HG02798 (cell line): ENCODE data around the gene INS.

Experiments used
- ATAC-seq: cut with Tn5 transposase; IDR thresholded peaks from one replicate; pipeline ENCODE4 v1.9.1; 2021; ENCODE audit warnings: mild to moderate bottlenecking; ENCODE audit not compliant: unreplicated experiment, poor library complexity

Gene INS

DNA sequence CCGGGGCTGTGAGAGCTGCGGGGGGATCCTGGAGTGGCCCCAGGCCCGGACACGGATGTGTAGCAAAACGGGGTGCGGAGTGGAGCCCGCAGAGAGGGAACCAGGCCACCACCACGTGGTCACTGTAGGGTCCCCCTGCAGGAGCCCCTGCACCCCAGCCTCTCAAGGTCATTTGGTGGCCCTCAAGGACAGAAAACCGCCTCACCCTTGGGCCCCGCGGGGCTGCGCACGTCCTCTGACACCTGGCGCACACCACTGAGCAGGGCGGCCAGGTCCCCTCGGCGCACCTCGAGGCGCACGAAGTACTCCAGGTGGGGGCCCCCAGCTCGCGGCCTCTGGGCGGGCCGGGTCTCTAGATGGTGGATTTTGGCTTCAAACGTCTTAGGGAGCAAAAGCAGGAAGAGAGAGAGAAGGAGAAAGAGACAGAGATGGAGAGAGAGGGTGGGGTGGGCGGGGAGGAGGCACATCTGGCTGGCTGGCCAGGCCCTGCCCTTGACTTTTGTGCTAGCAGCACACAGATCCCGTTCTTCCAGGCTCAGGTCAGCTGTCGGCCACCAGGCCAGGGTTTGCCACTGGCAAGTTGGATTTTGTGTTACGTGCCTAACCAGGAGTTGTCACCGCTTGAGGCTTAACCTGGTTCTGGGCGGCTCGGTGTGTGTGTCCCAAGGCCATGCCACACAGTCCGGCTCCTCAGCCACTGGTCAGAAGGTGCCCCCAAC lies 7.4 kb upstream of the INS start:
- no peak for ATAC-seq

- ATAC-seq = no peak
Measured at GRCh38 chr11:2167141-2168045, 6.4 kb upstream of the INS start.

- ATAC-seq = no peak
Measured at GRCh38 chr11:2166091-2166851, 5.3 kb upstream of the INS start.

- ATAC-seq = no peak
Measured at GRCh38 chr11:2165571-2165970, 4.6 kb upstream of the INS start.

- no peak for ATAC-seq
Measured at GRCh38 chr11:2164861-2165555, 4.0 kb upstream of the INS start.

DNA sequence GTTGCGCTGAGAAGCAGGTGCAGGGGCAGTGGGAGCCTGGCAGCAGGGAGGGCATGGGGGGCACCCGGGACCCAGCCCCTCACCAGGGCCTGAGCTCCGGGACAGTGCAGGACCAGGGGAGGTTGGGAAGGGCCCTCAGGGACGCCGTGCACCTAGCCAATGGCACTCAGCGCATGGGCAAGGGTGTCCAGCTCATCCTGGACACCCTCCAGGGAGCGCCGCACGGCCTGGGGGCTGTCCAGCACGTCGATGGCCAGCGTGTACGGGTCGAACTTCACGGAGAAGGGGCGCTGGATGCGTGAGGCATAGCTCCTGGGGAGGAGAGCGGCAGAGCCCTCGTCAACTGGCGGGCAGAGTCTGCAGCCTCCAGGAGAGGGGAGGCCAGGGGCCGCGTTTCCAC lies 3.1 kb upstream of the INS start:
- no peak for ATAC-seq

DNA sequence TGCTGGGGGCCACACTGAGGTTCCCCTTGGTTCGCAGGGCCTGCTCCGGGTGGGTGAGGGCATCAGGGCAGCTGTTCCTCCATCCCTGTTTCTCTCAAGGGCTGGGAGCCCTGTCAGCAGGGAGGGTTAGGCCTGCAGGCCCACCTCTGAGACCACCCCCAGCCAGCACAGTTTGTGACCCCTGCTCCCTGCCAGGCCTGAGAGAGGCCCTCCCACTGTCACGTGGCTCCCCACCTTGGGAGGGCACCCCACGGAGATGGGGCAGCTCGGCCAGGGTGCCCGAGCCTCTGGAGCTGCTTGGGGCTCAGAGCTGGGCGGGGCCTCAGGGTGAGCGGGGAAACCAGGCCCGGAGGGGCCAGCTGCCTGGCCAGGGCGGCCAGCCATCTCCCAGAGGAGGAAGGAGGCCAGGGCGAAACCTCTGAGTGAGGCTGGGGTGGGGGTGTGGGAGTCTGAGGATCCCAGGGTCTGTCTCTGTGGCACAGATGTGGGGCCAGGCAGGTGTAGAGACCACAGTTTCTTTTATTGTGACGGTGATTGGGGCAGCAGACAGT lies 2.5 kb upstream of the INS start:
- ATAC-seq = no peak

- no peak for ATAC-seq
Measured at GRCh38 chr11:2159536-2160413, 1.2 kb downstream of the INS start.

DNA sequence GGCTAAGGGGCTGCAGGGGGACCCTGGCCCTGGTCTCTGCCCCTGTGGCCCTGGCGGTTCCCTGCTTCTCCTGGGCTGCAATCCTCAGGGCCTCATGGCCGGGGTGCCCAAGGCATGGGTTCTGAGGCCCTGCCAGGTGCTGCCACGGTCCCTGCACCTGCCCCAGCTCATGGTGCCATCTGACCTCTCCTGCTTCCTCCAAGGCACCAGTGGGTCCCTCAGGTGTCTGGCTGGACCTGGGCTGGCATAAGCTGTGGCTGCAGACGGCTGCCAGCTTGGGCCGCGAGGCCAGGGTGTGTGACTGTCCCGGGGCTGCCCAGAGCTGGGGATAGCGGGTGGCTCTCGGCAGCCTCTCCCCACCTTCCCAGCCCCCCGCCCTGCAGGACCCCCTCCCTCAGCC lies 2.0 kb downstream of the INS start:
- ATAC-seq = no peak

- ATAC-seq = no peak
Measured at GRCh38 chr11:2158296-2158737, 2.7 kb downstream of the INS start.

DNA sequence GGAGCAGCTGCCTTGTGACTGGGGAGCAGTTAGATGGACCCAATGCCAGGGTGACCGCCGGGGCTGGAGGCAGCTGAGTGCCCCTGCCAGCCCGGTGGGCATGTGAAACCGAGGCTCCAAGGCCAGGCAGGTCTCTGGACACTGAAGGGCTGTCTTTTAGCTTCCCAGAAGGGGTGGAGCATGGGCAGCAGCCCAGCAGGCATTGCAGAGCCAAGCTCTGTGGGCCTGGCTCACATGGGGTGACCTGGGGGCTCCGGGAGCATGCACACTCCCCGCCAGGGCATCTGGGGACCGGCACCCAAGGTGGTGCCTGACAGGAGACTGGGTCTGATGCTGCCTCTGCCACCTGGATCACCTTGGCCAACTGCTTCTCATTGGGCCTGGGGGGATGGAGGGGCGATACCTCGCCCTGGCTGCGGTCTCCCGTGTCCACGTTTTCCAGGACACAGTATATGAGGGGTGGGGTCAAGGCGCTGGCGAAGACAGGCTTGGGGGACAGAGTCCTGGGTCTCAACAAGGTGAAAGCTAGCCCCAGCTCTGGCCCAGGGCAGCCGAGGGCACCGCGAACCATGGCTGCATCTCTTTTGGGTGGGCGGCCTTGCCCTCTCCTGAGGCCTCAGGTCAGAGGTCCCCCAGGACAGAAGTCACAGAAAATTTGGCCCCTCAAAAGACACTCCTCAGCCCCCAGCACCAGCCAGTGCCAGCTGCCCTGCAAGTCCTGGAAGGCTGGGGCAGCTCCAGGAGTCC lies 3.5 kb downstream of the INS start:
- ATAC-seq = no peak

- no peak for ATAC-seq
Measured at GRCh38 chr11:2156416-2157182, 4.4 kb downstream of the INS start.

- ATAC-seq = no peak
Measured at GRCh38 chr11:2155511-2155910, 5.5 kb downstream of the INS start.

GRCh38 chr11:2154889-2155288 lies 6.1 kb downstream of the INS start:
- no peak for ATAC-seq

DNA sequence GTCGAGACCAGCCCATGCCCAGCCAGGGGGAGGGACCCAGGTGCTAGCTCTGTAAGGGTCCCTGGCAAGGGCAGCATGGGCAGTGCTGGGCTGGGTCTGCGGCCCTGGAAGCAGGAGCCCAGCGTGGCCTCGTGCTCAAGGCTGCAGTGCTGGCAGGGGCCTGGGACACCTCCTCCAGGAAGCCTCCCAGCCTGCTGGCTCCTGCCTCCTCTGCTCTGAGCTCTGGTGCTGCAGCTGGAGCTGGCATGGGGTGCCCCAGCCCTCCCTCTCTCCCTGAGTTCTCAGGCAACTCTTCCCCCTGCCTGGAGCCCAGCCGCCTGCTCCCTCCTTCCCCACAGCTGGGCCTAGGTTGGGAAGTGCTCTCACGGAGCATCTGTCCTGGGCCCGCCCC lies 6.8 kb downstream of the INS start:
- no peak for ATAC-seq

DNA sequence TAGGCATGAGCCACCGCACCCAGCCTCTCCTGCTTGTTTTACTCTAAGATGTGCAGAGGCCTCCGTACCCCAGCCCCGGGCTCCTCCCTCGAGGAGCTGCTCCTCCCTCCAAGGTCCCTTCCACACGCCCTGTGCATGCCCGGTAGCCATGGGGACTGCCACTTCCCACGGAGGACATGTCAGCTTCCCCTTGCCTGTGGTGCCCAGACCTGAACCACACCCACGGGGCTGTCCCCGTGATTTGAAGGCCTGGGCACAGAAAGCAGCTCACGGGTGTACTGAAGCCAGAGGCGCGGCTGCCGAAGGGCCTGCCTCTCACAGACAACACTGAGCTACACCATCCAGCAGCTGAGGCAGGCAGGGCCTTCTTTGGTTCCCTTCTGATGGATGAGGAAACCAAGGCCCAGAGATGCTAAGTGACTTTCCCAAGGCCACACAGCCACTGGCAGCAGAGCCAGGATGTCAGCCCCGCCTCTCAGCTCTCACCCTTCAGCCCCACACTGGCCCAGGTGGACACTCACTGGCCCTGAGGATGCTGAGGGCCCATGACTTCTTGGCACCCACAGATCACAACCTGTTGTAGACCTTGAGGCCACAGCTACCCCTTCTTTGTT lies 7.3 kb downstream of the INS start:
- no peak for ATAC-seq

- no peak for ATAC-seq
Measured at GRCh38 chr11:2151500-2152257, 9.3 kb downstream of the INS start.
